Brain microvascular endothelial cell (primary cell): ENCODE results near the gene ODF2.

Experiments
- DNase-seq: peaks from one replicate; pipeline ENCODE4 v3.0.0-alpha.2; 2020
- H3K27ac ChIP-seq: fragments of 250-450 bp; sonication (Bioruptor Pico); 2 replicates; pipeline ENCODE4 v1.5.1; 2020; ENCODE audit warnings: mild to moderate bottlenecking, moderate library complexity
- H3K27me3 ChIP-seq: fragments of 250-450 bp; sonication (Bioruptor Pico); replicated peaks from 2 replicates; pipeline ENCODE4 v1.5.1; 2020; ENCODE audit warnings: mild to moderate bottlenecking
- H3K36me3 ChIP-seq: fragments of 250-450 bp; sonication (Bioruptor Pico); replicated peaks from 2 replicates; pipeline ENCODE4 v1.5.1; 2020; ENCODE audit warnings: mild to moderate bottlenecking
- H3K4me3 ChIP-seq: 2 replicates; pipeline ENCODE4 v1.5.1; 2011; ENCODE audit warnings: low read depth, mild to moderate bottlenecking, control low read depth, low read length, moderate library complexity
- CTCF ChIP-seq: IDR thresholded peaks from 2 replicates; pipeline ENCODE4 v1.5.1; 2011; ENCODE audit warnings: low read depth, mild to moderate bottlenecking, moderate library complexity, low read length, control low read depth, inconsistent platforms; ENCODE audit errors: missing control alignments
- in situ Hi-C: cut with HindIII; loops from 2 replicates; pipeline ENCODE4 v1.10.0; 2017; ENCODE audit warnings: low sequenced_read_pairs, low pct_ligation_motif_present

The ODF2 gene

GRCh38 chr9:128484686-128485413 is 29.0 kb downstream of the ODF2 start:
- no peak for DNase-seq
- in situ Hi-C loops: no loop called here
- TF ChIP-seq CTCF: no peak
- Histone ChIP-seq H3K27ac (no peak overlapping the region), H3K36me3 (peaks cover 64% of the 10 kb centered on the region), H3K4me3 (no peak overlapping the region), H3K27me3 (no peaks in the 10 kb centered on the region)

- DNase-seq: no peak
- H3K4me3 ChIP-seq: no peak overlapping the region
- H3K27me3 ChIP-seq: no peaks in the 10 kb centered on the region
- in situ Hi-C loops: no loop called here
- peaks cover 66% of the 10 kb centered on the region for H3K36me3 ChIP-seq
- no peak for TF ChIP-seq CTCF
- no peak overlapping the region for H3K27ac ChIP-seq
Observed at GRCh38 chr9:128485414-128485855, 29.6 kb downstream of the ODF2 start.

DNA sequence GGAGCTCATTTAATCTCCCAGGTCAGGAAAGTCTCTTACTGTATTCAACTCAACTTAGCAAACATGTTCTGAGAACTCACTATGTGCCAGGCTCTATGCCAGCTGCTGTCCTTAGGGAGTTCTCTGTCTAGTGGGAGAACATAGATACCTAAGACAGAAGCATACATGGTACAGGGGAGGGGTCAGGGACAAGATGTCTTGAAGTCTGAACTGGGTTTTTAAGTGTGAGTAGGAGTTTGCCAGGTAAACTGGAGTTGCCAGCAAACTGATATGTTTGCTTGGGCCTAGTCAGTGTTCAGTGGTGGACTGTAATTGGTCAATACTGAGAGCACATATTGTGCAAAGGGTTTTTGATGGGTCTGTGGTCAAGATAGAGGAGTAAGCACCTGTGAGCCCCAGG is 30.4 kb downstream of the ODF2 start:
- in situ Hi-C loops: no loop called here
- H3K4me3 ChIP-seq: no peak overlapping the region
- H3K27me3 ChIP-seq: no peaks in the 10 kb centered on the region
- H3K27ac ChIP-seq: no peak overlapping the region
- no peak for DNase-seq
- TF ChIP-seq CTCF: no peak
- H3K36me3 ChIP-seq: peaks cover 70% of the 10 kb centered on the region

DNA sequence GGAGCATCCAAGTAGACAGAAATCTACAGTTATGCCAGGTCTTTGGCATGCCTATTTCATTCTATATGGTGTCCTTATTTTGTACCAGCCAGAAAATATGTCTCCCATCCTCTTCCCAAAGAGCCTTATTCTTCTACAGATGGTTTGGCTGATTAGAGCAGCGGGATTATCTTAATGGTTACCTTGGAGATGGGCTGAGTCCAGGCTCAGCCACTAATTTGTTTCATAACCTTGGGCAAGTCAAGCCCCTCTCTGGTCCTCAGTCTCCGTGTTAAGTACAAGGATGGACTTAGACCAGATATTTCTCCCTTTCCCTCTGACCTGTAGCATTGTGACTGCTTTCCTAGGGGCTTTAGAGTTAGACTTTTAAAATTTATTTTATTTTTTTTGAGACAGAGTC is 37.6 kb downstream of the ODF2 start:
- no peak overlapping the region for H3K27ac ChIP-seq
- no peaks in the 10 kb centered on the region for H3K27me3 ChIP-seq
- no peak overlapping the region for H3K4me3 ChIP-seq
- in situ Hi-C loops: no loop called here
- peaks cover 51% of the 10 kb centered on the region for H3K36me3 ChIP-seq
- no peak for TF ChIP-seq CTCF
- no peak for DNase-seq

DNA sequence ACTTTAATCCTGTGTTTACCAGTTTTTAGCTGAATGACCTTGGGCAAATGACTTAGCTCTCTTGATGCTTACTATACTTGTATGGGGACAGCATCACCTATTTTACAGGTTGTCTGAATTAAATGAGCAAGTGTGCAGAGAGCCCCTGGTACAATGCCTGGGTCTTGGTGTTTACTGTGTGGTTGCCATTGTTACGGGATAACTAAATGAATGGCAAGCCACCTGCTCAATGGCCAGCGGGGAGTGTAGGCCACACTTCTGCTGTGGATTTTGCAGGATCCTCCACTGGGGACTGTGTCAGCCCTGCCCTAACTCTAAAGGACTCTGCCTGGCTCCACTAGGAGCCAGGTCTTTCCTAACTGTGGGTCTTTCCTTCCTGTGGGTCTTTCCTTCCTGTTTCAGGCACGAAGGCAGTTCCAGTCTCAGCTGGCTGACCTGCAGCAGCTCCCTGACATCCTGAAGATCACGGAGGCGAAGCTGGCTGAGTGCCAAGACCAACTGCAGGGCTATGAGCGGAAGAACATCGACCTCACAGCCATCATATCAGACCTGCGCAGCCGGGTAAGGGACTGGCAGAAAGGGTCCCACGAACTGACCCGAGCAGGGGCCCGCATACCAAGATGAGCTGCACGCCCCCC is 38.4 kb downstream of the ODF2 start:
- no peak for TF ChIP-seq CTCF
- Histone ChIP-seq H3K27ac (no peak overlapping the region), H3K36me3 (peaks cover 56% of the 10 kb centered on the region), H3K4me3 (no peak overlapping the region), H3K27me3 (no peaks in the 10 kb centered on the region)
- in situ Hi-C loops: no loop called here
- peak; percentile 48 for DNase-seq
